ENCODE measurements around the gene KDM5A.
"Not testable (repeated sequence)": the region's sequence is repeated elsewhere in the genome, so short reads cannot be mapped to it uniquely, and the experiment has no call there.

The KDM5A gene

DNA sequence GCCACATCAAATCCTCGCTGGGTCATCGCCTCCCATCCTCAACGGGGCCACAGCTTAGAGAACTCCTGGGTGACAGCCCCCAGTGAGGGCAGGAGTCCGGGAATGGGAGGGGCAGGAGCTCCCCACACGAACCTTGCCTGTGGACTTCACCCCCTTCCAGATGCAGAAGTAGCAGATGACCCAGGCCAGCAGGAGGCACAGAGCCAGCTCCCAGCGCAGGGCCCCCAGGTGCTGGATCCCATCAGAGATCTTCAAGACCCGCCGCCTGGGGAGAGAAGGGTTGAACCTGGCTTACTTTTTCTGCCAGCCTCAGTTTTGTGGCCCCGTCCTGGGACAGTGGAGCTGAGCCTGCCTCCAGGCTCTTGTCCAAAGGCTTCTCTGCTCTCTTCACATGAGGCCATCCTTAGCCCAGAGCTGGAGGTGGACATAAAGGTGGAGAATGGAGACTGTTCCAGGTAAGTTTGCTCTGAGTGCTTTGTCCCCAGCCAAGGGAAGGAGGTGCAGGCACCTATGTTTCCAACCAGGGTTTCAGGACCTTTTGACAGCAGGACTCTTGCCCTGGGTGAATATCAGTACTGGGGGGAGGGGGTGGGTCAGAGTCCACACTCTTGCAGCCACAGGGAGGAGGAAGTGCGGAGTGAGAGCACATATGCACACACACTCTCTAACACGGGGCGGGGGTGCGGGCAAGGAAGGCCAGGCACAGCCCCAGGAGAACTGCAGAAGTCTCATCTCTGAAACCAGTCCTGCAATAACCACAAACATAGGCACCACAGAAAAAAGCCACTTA is 151.9 kb downstream of the KDM5A start:
- DNase-seq, result no peak

DNA sequence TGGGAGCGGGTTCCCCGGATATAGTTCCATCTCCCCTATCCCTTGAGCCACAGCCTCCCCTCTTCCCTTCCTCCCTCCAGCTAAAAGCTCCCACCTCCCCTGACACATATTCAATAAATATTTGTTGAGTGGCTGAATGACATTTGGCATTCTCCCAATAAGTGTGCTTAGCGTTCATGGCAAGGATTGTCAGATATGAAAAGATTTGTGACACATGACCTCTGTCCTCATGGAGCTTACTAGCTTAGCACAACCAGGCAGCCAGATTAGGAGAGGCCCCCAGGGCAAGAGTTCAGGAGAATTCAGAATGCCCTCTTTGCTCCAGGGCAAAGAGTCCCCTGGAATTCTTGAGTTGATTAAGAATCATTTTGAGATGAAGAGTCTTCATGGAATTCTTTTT is 152.7 kb downstream of the KDM5A start:
- no peak for DNase-seq

DNA sequence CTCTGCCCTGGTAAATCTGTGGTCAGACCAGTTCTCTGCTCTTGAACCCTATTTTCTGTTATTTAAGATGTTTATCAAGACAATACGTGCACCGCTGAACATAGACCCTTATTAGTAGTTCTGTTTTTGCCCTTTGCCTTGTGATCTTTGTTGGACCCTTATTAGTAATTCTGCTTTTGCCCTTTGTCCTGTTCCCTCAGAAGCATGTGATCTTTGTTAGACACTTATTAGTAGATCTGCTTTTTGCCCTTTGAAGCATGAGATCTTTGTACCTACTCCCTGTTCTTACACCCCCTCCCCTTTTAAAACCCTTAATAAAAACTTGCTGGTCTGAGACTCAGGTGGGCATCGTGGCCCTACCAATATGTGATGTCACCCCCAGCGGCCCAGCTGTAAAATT is 153.2 kb downstream of the KDM5A start:
- DNase-seq, result not testable (repeated sequence)

DNA sequence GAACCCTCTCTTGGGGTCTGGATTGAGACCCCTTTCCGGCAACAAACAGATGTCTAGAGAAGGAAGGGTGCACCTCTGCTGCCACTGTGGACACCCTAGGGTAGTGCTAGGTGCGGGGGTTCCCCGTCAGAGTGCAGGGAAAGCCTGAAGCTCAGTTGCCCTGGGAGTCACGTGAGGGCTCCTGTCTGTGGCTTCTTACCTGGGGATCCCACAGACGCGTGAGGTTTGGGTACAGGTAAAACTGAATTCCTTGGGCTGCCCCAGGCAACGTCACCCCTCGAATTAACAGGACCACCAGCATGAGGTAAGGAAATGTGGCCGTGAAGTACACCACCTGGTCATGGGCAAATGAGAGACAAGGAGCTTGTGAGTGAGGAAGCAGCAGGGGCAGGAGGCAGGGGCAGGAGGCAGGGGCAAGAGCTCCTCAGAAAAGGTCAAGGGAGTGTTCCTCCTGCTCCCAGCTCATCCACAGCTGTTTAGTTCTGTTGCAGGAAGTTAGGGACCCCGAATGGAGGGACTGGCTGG is 154.2 kb downstream of the KDM5A start:
- no peak for DNase-seq

DNA sequence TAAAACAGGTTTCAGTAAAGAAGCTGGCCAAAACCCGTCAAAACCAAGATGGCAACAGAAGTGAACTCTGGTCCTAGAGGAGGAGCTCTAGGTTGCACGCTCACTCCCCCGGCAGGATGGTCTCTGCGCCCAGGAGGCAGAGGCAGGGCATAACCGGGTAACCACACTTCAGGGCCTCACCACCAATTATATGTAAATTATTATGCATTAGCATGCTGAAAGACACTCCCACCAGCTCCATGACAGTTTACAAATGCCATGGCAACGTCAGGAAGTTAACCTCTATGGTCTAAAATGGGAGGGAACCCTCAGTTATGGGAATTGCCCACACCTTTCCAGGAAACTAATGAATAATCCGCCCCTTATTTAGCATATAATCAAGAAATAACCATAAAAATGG is 155.1 kb downstream of the KDM5A start:
- DNase-seq, result no peak

DNA sequence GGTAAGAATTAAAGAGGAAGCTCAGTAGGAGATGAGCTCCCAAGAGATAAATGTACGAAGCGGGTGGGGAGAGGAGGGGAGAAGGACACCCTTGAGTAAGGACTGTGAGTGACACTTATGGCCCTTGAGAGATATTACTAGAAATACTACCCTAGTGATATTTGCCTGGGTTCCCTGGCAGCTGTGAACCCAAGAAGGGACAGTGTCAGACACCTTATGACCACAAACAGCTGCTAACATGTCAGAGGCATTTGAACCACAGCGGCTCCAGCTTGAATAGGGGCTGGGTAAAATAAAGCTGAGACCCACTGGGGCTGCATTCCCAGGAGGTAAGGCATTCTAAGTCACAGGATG is 155.5 kb downstream of the KDM5A start:
- no peak for DNase-seq

DNA sequence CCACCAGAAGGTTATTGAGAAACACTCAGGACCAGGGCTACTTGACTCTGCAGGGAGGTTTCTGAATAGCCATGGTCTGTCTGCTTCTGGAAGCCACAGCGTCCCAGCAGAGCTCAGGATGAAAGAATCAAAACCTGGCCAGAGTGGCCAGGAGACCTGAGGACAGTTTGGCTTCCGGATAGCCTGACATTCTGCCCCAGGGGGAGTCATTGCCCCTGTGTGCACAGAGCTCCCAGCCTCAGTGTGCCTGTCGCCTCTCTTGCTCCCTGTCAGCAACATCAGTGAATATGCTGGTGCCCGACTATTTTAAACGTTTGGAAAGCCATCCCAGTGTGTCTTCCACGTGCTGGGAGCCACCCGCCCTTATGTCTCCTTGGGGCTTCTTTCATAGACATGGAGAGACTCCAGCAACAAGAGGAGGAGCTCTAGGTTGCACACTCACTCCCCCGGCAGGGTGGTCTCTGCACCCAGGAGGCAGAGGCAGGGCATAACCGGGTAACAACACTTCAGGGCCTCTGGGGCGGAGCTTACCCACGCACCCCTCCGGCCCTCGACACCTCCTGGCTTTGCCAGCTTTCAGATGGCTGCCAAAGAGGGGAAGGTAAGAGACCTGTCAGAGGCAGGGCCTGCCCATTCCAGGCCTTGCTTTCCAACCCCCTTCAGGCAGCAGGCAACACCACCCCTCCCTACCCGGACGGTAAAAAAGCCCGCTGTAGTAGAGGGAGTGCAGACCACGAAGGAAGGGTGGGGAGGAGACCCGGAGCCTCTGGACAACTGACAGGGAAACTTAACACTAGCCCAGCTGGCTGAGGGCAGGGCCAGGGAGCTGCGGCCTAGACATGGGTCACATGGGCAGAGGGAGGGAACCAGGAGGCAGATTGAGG is 156.1 kb downstream of the KDM5A start:
- no peak for DNase-seq

DNA sequence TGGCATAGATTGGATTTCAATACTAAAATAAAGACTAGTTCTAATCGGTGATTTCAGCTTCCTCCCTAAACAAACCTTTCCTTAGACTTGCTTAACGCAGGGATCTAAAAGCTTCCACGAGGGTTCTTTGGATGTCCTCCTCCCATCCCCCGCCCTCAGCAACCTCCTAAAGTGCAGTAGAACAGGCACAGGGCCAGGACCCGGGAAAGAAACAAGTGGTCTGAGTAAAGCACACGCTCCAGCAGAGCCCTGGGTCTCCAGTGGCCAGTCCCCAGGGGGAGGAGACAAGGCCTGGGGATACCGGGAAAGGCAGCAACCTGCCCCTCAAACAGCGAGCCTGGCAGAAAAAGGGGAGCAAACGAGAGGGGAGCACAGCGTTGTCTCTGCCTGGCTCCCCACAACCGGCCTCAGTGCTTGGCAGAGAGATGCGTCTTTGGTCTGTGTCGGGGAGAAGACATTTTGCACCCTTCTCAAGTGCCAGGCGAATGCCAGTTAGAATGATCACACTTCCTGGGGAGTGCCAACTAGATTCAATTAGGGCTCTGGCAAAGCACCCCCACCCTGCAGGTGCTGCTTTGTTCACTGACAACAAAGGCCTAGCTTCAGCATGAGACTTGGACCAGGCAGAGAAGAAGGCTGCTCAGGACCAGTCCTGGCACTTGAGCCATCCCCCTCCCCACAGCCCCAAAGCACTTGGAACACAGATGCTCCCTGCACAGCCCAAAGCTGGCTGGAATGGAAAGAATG is 158.0 kb downstream of the KDM5A start:
- DNase-seq, result no peak

Measured in stimulated activated CD4-positive, alpha-beta T cell treated with anti-CD3 and anti-CD28 coated beads, Interleukin-4, amount 100 ng/mL, for 1 hour (primary cell).